GM18951 (cell line): ENCODE data around the gene CALHM1.
A peak's percentile ranks its signal among the peaks of the same experiment; 100 is the strongest.

Source experiments
- POLR2A ChIP-seq: IDR thresholded peaks from 4 replicates; pipeline ENCODE4 v1.6.1; 2011; ENCODE audit warnings: mild to moderate bottlenecking; ENCODE audit not compliant: insufficient read length, insufficient read depth; ENCODE audit errors: extremely low read depth
- in situ Hi-C: fragments of 300-500 bp; cut with MboI; formaldehyde crosslinking; loops from one replicate; pipeline ENCODE4 v1.12.0; 2022; ENCODE audit warnings: low sequenced_read_pairs, mixed read lengths, inconsistent platforms; ENCODE audit not compliant: unreplicated experiment

The CALHM1 gene

GRCh38 chr10:103476046-103476768 lies 17.5 kb upstream of the CALHM1 start:
- no peak for TF ChIP-seq POLR2A
- in situ Hi-C loops, result no loop called here

DNA sequence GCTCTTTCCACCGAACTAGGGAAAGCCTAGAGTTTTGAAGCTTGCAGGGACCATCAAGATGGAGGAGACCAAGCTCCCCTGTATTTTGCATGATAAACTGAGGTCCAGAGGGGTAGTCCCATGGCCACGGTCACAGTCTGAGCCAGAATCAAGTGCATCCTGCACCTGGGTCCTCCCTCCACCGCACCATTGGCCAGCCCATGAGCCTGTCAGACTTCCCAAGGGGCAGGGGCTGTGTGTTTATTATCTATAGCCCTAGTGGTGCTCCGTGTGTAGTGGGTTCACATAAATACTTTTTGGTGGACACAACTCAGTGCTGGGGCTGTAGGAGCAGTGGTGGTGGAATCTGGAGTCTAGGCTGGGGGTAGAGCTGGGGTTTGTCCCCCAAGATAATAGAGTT lies 16.7 kb upstream of the CALHM1 start:
- no peak for TF ChIP-seq POLR2A
- in situ Hi-C loops, result no loop called here

DNA sequence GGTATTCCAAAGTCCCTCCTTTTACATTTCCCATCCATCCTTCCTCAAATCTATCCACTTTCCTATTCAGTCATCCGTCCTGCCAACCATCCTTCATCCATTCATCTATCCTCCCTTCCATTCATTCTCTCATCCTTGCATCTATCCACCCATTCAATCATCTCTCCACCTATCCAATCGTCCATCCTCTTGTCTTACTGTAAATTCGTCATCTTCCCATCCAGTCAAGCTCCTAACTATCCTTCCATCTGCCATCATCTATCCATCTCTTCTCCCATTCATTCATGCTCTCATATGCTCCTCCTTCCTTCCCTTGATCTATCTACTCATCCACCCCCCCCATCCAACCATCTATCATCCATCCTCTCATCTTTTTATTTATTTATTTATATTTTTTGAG lies 15.4 kb upstream of the CALHM1 start:
- no peak for TF ChIP-seq POLR2A
- in situ Hi-C loops, result no loop called here

GRCh38 chr10:103473261-103473671 lies 14.6 kb upstream of the CALHM1 start:
- in situ Hi-C loops, result no loop called here
- no peak for TF ChIP-seq POLR2A

- TF ChIP-seq POLR2A, result peak; percentile 58
- in situ Hi-C loops, result no loop called here
Observed at GRCh38 chr10:103472005-103472404, 13.3 kb upstream of the CALHM1 start.

GRCh38 chr10:103470761-103471653 lies 12.3 kb upstream of the CALHM1 start:
- TF ChIP-seq POLR2A, result peak; percentile 44
- in situ Hi-C loops, result no loop called here

DNA sequence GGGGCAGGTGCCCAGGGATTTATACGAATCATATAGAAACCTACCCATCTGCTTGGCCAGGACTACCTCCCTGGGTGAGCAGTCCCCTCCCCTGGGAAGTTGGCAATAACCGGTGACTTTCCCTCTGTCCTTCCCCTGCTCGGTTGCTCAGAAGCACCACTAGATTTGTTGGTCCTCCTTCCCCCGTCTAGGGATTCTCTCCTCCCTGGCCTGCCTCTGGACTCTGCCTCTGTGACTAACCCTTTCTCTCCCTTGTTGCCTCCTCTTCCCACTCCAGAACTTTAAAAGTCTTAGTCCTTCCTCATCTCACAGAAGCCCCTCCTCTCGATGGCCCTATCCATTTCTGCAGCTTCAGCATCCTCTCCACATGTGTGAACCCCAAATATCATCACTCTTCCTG lies 10.5 kb upstream of the CALHM1 start:
- TF ChIP-seq POLR2A, result no peak
- in situ Hi-C loops, result no loop called here

GRCh38 chr10:103467406-103467805 lies 8.7 kb upstream of the CALHM1 start:
- TF ChIP-seq POLR2A, result no peak
- in situ Hi-C loops, result no loop called here

GRCh38 chr10:103466734-103467133 lies 8.0 kb upstream of the CALHM1 start:
- in situ Hi-C loops, result no loop called here
- TF ChIP-seq POLR2A, result no peak

GRCh38 chr10:103465411-103466179 lies 6.9 kb upstream of the CALHM1 start:
- TF ChIP-seq POLR2A, result no peak

DNA sequence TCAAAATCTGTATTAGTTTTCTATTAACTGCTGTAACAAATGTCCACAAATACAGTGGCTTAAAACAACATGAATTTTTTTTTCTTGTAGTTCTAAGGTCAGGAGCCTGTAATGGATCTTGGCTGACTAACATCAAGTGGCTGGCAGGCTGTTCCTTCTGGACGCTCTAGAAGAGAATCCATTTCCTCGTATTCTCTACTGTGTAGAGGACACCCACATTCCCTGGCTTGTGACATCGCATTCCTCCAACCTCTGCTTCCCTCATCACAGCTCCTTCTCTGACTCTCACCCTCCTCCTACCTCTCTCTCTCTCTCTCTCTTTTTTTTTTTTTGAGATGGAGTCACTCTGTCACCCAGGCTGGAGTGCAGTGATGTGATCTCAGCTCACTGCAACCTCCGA lies 4.8 kb upstream of the CALHM1 start:
- TF ChIP-seq POLR2A, result no peak

More at GRCh38 chr10:103465411-103466179, 6.9 kb upstream of the CALHM1 start:
- in situ Hi-C loops, result no loop called here

GRCh38 chr10:103459615-103460014 lies 915 bp upstream of the CALHM1 start:
- in situ Hi-C loops, result no loop called here
- no peak for TF ChIP-seq POLR2A

More for the DNA sequence above, 4.8 kb upstream of the CALHM1 start:
- in situ Hi-C loops, result no loop called here
